Glutamatergic neuron (in vitro differentiated cells): Measurements from ENCODE around the gene TBC1D25. TPM values are rescaled to one million over a fixed set of nuclear protein-coding genes. Genes with fewer than 3 reads are reported as not detected.

Experiments
- DNase-seq: peaks from one replicate; pipeline ENCODE4 v3.0.0; 2022
- H3K27ac Mint-ChIP-seq: one replicate; pipeline ENCODE4 v1.8.0; 2020; ENCODE audit warnings: mild to moderate bottlenecking, mixed read lengths, inconsistent platforms; ENCODE audit not compliant: unreplicated experiment
- H3K27me3 Mint-ChIP-seq: one replicate; pipeline ENCODE4 v1.8.0; 2020; ENCODE audit warnings: mild to moderate bottlenecking, moderate library complexity, mixed read lengths, inconsistent platforms; ENCODE audit not compliant: unreplicated experiment
- H3K36me3 Mint-ChIP-seq: one replicate; pipeline ENCODE4 v1.8.0; 2020; ENCODE audit warnings: mild to moderate bottlenecking, mixed read lengths, inconsistent platforms; ENCODE audit not compliant: unreplicated experiment
- H3K4me1 Mint-ChIP-seq: one replicate; pipeline ENCODE4 v1.8.0; 2020; ENCODE audit warnings: mild to moderate bottlenecking, low read depth, mixed read lengths, inconsistent platforms; ENCODE audit not compliant: unreplicated experiment
- H3K4me3 Mint-ChIP-seq: one replicate; pipeline ENCODE4 v1.8.0; 2020; ENCODE audit warnings: mild to moderate bottlenecking, mixed read lengths, inconsistent platforms; ENCODE audit not compliant: unreplicated experiment
- H3K9me3 Mint-ChIP-seq: one replicate; pipeline ENCODE4 v1.8.0; 2020; ENCODE audit warnings: mild to moderate bottlenecking, moderate library complexity, mixed read lengths, inconsistent platforms; ENCODE audit not compliant: unreplicated experiment
- total RNA-seq: library from RNA; stranded (reverse); fragmentation: NEBNext Ultra II Directional; extraction: Animal tissue kit (Norgen Biotek cat#: 25700); gene quantifications from one replicate; pipeline ENCODE4 v1.2.1, GENCODE V29; 2021; ENCODE audit not compliant: unreplicated experiment
- TF ChIP-seq, protein P1 (sequence below): fragments of 200-600 bp; sonication (generic); IDR thresholded peaks from one replicate; pipeline ENCODE4 v1.5.0; 2021; ENCODE audit not compliant: partially characterized antibody, unreplicated experiment

The TBC1D25 gene
- total RNA-seq, 1 donor from 2014 or later, result 34.3 TPM

DNA sequence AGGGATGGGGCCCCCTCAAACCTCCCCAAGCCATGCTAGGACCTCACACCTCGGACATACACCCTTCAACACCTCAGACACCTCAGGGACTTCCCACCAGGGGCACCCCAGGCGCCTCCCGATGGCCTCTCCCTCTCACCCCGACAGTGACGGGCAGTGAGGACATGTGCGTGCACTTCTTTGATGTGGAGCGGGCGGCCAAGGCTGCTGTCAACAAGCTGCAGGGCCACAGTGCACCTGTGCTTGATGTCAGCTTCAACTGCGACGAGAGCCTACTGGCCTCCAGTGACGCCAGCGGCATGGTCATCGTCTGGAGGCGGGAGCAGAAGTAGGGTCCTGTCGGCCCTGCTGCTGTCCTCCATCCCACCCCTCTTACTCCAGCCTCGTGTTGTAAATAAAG lies 65.2 kb downstream of the TBC1D25 start:
- Mint-ChIP-seq H3K4me1 (no peaks in the 10 kb centered on the region), H3K9me3 (no peaks in the 10 kb centered on the region), H3K4me3 (no peak overlapping the region), H3K27ac (no peak overlapping the region), H3K27me3 (peaks cover 5% of the 10 kb centered on the region), H3K36me3 (no peaks in the 10 kb centered on the region)
- TF ChIP-seq, protein P1, sequence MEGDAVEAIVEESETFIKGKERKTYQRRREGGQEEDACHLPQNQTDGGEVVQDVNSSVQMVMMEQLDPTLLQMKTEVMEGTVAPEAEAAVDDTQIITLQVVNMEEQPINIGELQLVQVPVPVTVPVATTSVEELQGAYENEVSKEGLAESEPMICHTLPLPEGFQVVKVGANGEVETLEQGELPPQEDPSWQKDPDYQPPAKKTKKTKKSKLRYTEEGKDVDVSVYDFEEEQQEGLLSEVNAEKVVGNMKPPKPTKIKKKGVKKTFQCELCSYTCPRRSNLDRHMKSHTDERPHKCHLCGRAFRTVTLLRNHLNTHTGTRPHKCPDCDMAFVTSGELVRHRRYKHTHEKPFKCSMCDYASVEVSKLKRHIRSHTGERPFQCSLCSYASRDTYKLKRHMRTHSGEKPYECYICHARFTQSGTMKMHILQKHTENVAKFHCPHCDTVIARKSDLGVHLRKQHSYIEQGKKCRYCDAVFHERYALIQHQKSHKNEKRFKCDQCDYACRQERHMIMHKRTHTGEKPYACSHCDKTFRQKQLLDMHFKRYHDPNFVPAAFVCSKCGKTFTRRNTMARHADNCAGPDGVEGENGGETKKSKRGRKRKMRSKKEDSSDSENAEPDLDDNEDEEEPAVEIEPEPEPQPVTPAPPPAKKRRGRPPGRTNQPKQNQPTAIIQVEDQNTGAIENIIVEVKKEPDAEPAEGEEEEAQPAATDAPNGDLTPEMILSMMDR, result no peak
- DNase-seq, result no peak

DNA sequence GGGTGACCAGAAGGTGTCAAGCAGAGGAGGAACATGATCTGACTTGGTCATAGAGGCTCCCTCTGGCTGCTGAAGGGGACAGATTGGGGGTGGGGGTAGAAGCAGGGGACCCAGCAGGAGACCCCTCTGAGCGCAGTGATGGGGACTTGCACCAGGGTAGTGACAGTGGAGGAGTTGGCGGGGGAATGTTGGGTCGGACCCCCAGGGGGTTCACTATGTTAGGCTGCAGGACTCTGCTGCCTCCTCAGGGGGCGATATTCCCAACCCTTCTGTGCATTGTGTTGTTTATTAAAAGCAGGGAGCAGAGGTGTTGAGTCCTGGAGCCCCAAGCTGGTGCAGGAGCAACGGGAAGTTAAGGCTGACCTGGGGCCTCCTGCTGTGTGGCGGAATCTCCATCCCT lies 66.6 kb downstream of the TBC1D25 start:
- no peaks in the 10 kb centered on the region for H3K9me3 Mint-ChIP-seq
- TF ChIP-seq, protein P1, result no peak
- no peaks in the 10 kb centered on the region for H3K4me1 Mint-ChIP-seq
- DNase-seq, result no peak
- no peak overlapping the region for H3K4me3 Mint-ChIP-seq
- peaks cover 4% of the 10 kb centered on the region for H3K27me3 Mint-ChIP-seq
- H3K27ac Mint-ChIP-seq, result no peak overlapping the region
- no peaks in the 10 kb centered on the region for H3K36me3 Mint-ChIP-seq

DNA sequence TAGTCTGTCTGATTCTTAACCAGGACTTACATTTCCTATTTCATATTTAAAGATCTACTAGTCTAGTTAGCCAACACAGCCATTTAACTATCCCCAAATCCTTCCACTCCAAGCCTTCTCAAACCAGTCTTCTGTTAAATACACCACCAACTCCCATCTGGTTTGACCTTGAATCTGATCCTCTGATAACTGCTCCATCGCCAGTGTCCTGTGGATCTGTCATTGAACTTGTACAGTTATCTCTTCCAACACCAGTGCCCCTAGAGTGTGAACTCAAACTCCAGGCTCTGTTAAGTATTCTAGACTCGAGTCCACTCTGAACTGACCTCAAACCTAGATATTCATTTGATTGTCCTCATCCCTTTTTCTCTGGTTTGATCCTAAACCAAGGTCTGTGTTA lies 72.2 kb downstream of the TBC1D25 start:
- H3K4me3 Mint-ChIP-seq, result no peak overlapping the region
- no peak overlapping the region for H3K27ac Mint-ChIP-seq
- H3K36me3 Mint-ChIP-seq, result no peaks in the 10 kb centered on the region
- TF ChIP-seq, protein P1, result no peak
- no peaks in the 10 kb centered on the region for H3K9me3 Mint-ChIP-seq
- H3K27me3 Mint-ChIP-seq, result peaks cover 2% of the 10 kb centered on the region
- DNase-seq, result no peak
- peaks cover 3% of the 10 kb centered on the region for H3K4me1 Mint-ChIP-seq

Other genes starting within 250 kb of the TBC1D25 start
- gene SSX3, start 183.0 kb upstream of the TBC1D25 start, total RNA-seq, result not detected
- 0.71 TPM for gene SSX4, start 156.2 kb upstream of the TBC1D25 start, total RNA-seq
- 0.71 TPM for gene SSX4B, start 127.8 kb upstream of the TBC1D25 start, total RNA-seq
- gene SLC38A5, start 69.5 kb upstream of the TBC1D25 start, total RNA-seq, result 136 TPM
- gene FTSJ1, start 63.5 kb upstream of the TBC1D25 start, total RNA-seq, result 87.6 TPM
- gene PORCN, start 30.7 kb upstream of the TBC1D25 start, total RNA-seq, result 18.6 TPM
- gene EBP, start 17.9 kb upstream of the TBC1D25 start, total RNA-seq, result 132 TPM
- gene RBM3, start 34.8 kb downstream of the TBC1D25 start, total RNA-seq, result 294 TPM
- gene WDR13, start 57.8 kb downstream of the TBC1D25 start, total RNA-seq, result 70.4 TPM
- 2.6 TPM for gene WAS, start 144.1 kb downstream of the TBC1D25 start, total RNA-seq
- 4.7 TPM for gene SUV39H1, start 157.0 kb downstream of the TBC1D25 start, total RNA-seq
- gene GLOD5, start 222.0 kb downstream of the TBC1D25 start, total RNA-seq, result not detected
- not detected for gene GATA1, start 246.9 kb downstream of the TBC1D25 start, total RNA-seq